DMS114 treated with DMSO at 0.1 percent for 48 hours (cell line): Measurements from ENCODE around the gene TMPRSS13.
"Not testable (repeated sequence)": the region's sequence is repeated elsewhere in the genome, so short reads cannot be mapped to it uniquely, and the experiment has no call there.

ENCODE experiments used
- DNase-seq: peaks from one replicate; lab custom pipeline; 2025; ENCODE audit not compliant: unreplicated experiment; lab: John Stamatoyannopoulos, UW

The TMPRSS13 gene

GRCh38 chr11:117929142-117929915, at the start of gene TMPRSS13:
TMPRSS13 (minus strand) TSS chr11:117929402; CDS start chr11:117929307, 95 bp downstream.
- DNase-seq = no peak

- no peak for DNase-seq
Observed at GRCh38 chr11:117978991-117979390, 49.8 kb upstream of the TMPRSS13 start.

GRCh38 chr11:117978291-117978910, 49.2 kb upstream of the TMPRSS13 start:
- not testable (repeated sequence) for DNase-seq

GRCh38 chr11:117977612-117978264, 48.5 kb upstream of the TMPRSS13 start:
- DNase-seq = not testable (repeated sequence)

- no peak for DNase-seq
Observed at GRCh38 chr11:117977029-117977428, 47.8 kb upstream of the TMPRSS13 start.

GRCh38 chr11:117976445-117976844, 47.2 kb upstream of the TMPRSS13 start:
- DNase-seq = no peak

- DNase-seq = no peak
Observed at GRCh38 chr11:117973503-117973860, 44.3 kb upstream of the TMPRSS13 start.

GRCh38 chr11:117972629-117973502, 43.7 kb upstream of the TMPRSS13 start:
- no peak for DNase-seq

- no peak for DNase-seq
Observed at GRCh38 chr11:117972044-117972443, 42.8 kb upstream of the TMPRSS13 start.

GRCh38 chr11:117970400-117971024, 41.3 kb upstream of the TMPRSS13 start:
- DNase-seq = no peak

GRCh38 chr11:117969160-117969991, 40.2 kb upstream of the TMPRSS13 start:
- no peak for DNase-seq

- no peak for DNase-seq
Observed at GRCh38 chr11:117966908-117967307, 37.7 kb upstream of the TMPRSS13 start.

- DNase-seq = no peak
Observed at GRCh38 chr11:117962826-117963225, 33.6 kb upstream of the TMPRSS13 start.

GRCh38 chr11:117961896-117962295, 32.7 kb upstream of the TMPRSS13 start:
- no peak for DNase-seq

- DNase-seq = no peak
Observed at GRCh38 chr11:117960406-117960805, 31.2 kb upstream of the TMPRSS13 start.

GRCh38 chr11:117959438-117960149, 30.4 kb upstream of the TMPRSS13 start:
- no peak for DNase-seq

GRCh38 chr11:117958949-117959348, 29.7 kb upstream of the TMPRSS13 start:
- no peak for DNase-seq

- no peak for DNase-seq
Observed at GRCh38 chr11:117953024-117953671, 23.9 kb upstream of the TMPRSS13 start.
